ENCODE measurements around the gene EYS.

- TF ChIP-seq ASH2L (IDR thresholded peaks at IDR 0.05; ENCODE audit: low read length): no peak
- TF ChIP-seq SP2 (IDR thresholded peaks at IDR 0.05; ENCODE audit: low read length): no peak
These were observed 1818.6 kb downstream of the EYS start for GRCh38 chr6:63888416-63888815.

Measured in H1 (cell line).